ENCODE results near the gene NPTX1.

Gene NPTX1

GRCh38 chr17:80477647-80478478 is 1.5 kb upstream of the NPTX1 start:
- no peak overlapping the region for H3K27ac ChIP-seq
- H3K4me1 ChIP-seq: peaks cover 4 to 55% (median 47%) of the 10 kb centered on the region in 4 donors
- intact Hi-C loops (cut with DNase I; ENCODE audit: low total_unique reads): no loop called here
- peaks cover 34 to 97% of the 10 kb centered on the region in 2 donors for H3K27me3 ChIP-seq
- TF ChIP-seq CTCF (IDR thresholded peaks at IDR 0.05): peak; percentile 12 to 17
- H3K4me3 ChIP-seq: no peak overlapping the region
- DNase-seq: no peak
- no peaks in the 10 kb centered on the region for H3K36me3 ChIP-seq
- H3K9me3 ChIP-seq: no peaks in the 10 kb centered on the region

- H3K27me3 ChIP-seq: peaks cover 32 to 97% of the 10 kb centered on the region in 2 donors
Measured at GRCh38 chr17:80476877-80477646, 655 bp upstream of the NPTX1 start.

GRCh38 chr17:80474961-80475909 is 1.2 kb downstream of the NPTX1 start:
- DNase-seq: no peak
- H3K4me3 ChIP-seq: peak overlapping the region in 1 of 2 donors; percentile 36
- H3K27me3 ChIP-seq: peaks cover 26 to 97% of the 10 kb centered on the region in 2 donors
- intact Hi-C loops (cut with DNase I; ENCODE audit: low total_unique reads): no loop called here
- no peak for TF ChIP-seq CTCF (IDR thresholded peaks at IDR 0.05)
- no peak overlapping the region for H3K27ac ChIP-seq
- H3K4me1 ChIP-seq: peaks cover 4 to 55% (median 47%) of the 10 kb centered on the region in 4 donors
- H3K9me3 ChIP-seq: no peaks in the 10 kb centered on the region
- no peaks in the 10 kb centered on the region for H3K36me3 ChIP-seq

More at GRCh38 chr17:80476877-80477646, 655 bp upstream of the NPTX1 start:
- TF ChIP-seq CTCF (IDR thresholded peaks at IDR 0.05): no peak
- H3K4me3 ChIP-seq: peak overlapping the region; percentile 15 to 36
- no peaks in the 10 kb centered on the region for H3K9me3 ChIP-seq
- no peak for DNase-seq
- intact Hi-C loops (cut with DNase I; ENCODE audit: low total_unique reads): no loop called here
- H3K36me3 ChIP-seq: no peaks in the 10 kb centered on the region
- no peak overlapping the region for H3K27ac ChIP-seq
- H3K4me1 ChIP-seq: peaks cover 4 to 55% (median 47%) of the 10 kb centered on the region in 4 donors

- DNase-seq: no peak
- intact Hi-C loops (cut with DNase I; ENCODE audit: low total_unique reads): no loop called here
- TF ChIP-seq CTCF (IDR thresholded peaks at IDR 0.05): no peak
- no peak overlapping the region for H3K4me3 ChIP-seq
- H3K4me1 ChIP-seq: peaks cover 4 to 55% (median 47%) of the 10 kb centered on the region in 4 donors
- H3K9me3 ChIP-seq: no peaks in the 10 kb centered on the region
- H3K27me3 ChIP-seq: peaks cover 19 to 97% of the 10 kb centered on the region in 2 donors
- no peak overlapping the region for H3K27ac ChIP-seq
- H3K36me3 ChIP-seq: no peaks in the 10 kb centered on the region
Measured at GRCh38 chr17:80474231-80474960, 2.0 kb downstream of the NPTX1 start.

Measured in tibial artery (tissue), 4 donors.